ENCODE data around the gene FAAP100.
"Not testable (repeated sequence)": the region's sequence is repeated elsewhere in the genome, so short reads cannot be mapped to it uniquely, and the experiment has no call there.

The FAAP100 gene

GRCh38 chr17:81536299-81537290 lies 15.6 kb downstream of the FAAP100 start:
- DNase-seq, result no peak

GRCh38 chr17:81535480-81536298 lies 16.5 kb downstream of the FAAP100 start:
- no peak for DNase-seq

- no peak for DNase-seq
Observed at GRCh38 chr17:81535007-81535328, 17.2 kb downstream of the FAAP100 start.

GRCh38 chr17:81534157-81535006 lies 17.8 kb downstream of the FAAP100 start:
- DNase-seq, result no peak

GRCh38 chr17:81533339-81534141 lies 18.6 kb downstream of the FAAP100 start:
- no peak for DNase-seq

- DNase-seq, result no peak
Observed at GRCh38 chr17:81532490-81533287, 19.5 kb downstream of the FAAP100 start.

- not testable (repeated sequence) for DNase-seq
Observed at GRCh38 chr17:81531998-81532404, 20.2 kb downstream of the FAAP100 start.

- DNase-seq, result not testable (repeated sequence)
Observed at GRCh38 chr17:81531013-81531412, 21.1 kb downstream of the FAAP100 start.

GRCh38 chr17:81529437-81529803 lies 22.7 kb downstream of the FAAP100 start:
- DNase-seq, result no peak

- no peak for DNase-seq
Observed at GRCh38 chr17:81528651-81529436, 23.3 kb downstream of the FAAP100 start.

GRCh38 chr17:81528384-81528650 lies 23.8 kb downstream of the FAAP100 start:
- no peak for DNase-seq

- DNase-seq, result no peak
Observed at GRCh38 chr17:81527591-81528383, 24.4 kb downstream of the FAAP100 start, which contains the start of gene FSCN2. FSCN2 (plus strand) TSS chr17:81528377; CDS start chr17:81528532, 155 bp downstream.

GRCh38 chr17:81526662-81527571 lies 25.2 kb downstream of the FAAP100 start:
- no peak for DNase-seq

GRCh38 chr17:81524865-81525159 lies 27.3 kb downstream of the FAAP100 start:
- no peak for DNase-seq

- DNase-seq, result no peak
Observed at GRCh38 chr17:81524039-81524864, 27.9 kb downstream of the FAAP100 start.

- no peak for DNase-seq
Observed at GRCh38 chr17:81523402-81524038, 28.6 kb downstream of the FAAP100 start.

Data from central memory CD4-positive, alpha-beta T cell (primary cell).